ENCODE data around the gene CACNA2D3. TPM values are rescaled to one million over a fixed set of nuclear protein-coding genes. Genes with fewer than 3 reads are reported as not detected.
A peak's percentile ranks its signal among the peaks of the same experiment; 100 is the strongest.

CACNA2D3 gene
- total RNA-seq, 1 donor from 2014 or later, result 7.0 TPM

DNA sequence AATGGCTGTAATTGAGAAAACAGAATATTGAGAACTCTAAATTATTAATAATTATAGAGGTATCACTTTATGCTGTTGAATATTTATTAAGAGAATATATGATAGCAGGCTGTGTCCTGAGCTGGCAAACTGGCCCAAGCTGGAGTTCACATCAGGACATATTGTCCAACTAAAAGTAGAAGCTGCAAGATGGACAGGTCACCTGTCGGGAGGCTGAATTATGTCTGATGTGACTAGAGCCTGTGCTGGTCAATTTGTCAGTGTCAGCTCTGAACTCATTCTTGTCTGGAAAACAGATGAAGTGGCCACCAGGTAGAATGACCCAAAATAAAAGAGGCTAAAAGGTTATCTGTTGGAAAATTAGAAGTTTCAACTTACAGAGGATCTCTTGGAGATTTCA, 413.3 kb downstream of the CACNA2D3 start:
- no peak for ATAC-seq

- ATAC-seq, result no peak
Observed at GRCh38 chr3:54536450-54536849, 414.1 kb downstream of the CACNA2D3 start.

GRCh38 chr3:54537506-54537905, 415.2 kb downstream of the CACNA2D3 start:
- no peak for ATAC-seq

DNA sequence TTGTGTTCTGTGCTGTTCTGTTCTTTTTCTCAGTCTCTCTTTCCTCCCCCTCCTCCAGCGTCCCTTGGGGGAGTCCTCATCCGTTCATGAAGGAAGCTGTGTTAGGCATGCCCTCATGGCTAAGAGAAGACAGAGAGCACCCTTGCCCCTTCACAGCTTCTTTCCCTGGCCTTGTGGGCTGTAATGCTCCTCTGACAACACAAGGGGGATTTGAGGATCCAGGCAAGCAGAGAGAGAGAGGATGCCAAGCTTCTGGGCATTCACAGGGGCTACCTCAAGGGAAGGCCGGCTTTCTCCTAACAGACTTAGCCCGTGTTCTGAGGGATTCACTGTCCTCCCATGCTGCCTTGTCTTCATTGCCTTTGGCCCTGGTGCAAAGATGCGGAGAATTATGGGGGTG, 416.0 kb downstream of the CACNA2D3 start:
- ATAC-seq, result no peak

- ATAC-seq, result no peak
Observed at GRCh38 chr3:54541369-54541768, 419.0 kb downstream of the CACNA2D3 start.

GRCh38 chr3:54543446-54543845, 421.1 kb downstream of the CACNA2D3 start:
- no peak for ATAC-seq

DNA sequence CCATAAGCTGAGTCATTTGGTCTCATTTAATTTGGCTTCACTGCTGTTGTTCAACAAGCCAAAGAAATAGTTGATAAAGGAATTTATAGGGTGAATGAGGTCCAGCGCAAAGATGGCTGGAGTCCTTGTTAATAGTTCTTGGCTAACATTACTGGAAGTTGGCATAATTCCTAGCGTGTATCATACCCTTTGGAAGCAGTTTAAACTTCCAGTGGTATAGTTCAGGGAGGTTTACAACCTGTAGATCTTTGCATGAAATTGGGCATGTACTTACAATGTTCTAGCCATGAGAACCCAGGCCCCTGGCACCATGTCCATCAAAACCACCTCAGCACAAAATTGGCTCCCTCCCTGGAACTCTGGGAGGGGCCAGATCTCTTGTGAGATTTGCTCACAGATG, 424.7 kb downstream of the CACNA2D3 start:
- ATAC-seq, result no peak

GRCh38 chr3:54547846-54548245, 425.5 kb downstream of the CACNA2D3 start:
- no peak for ATAC-seq

- ATAC-seq, result no peak
Observed at GRCh38 chr3:54549607-54550220, 427.4 kb downstream of the CACNA2D3 start.

GRCh38 chr3:54550221-54550977, 428.0 kb downstream of the CACNA2D3 start:
- no peak for ATAC-seq

- no peak for ATAC-seq
Observed at GRCh38 chr3:54556630-54557029, 434.3 kb downstream of the CACNA2D3 start.

DNA sequence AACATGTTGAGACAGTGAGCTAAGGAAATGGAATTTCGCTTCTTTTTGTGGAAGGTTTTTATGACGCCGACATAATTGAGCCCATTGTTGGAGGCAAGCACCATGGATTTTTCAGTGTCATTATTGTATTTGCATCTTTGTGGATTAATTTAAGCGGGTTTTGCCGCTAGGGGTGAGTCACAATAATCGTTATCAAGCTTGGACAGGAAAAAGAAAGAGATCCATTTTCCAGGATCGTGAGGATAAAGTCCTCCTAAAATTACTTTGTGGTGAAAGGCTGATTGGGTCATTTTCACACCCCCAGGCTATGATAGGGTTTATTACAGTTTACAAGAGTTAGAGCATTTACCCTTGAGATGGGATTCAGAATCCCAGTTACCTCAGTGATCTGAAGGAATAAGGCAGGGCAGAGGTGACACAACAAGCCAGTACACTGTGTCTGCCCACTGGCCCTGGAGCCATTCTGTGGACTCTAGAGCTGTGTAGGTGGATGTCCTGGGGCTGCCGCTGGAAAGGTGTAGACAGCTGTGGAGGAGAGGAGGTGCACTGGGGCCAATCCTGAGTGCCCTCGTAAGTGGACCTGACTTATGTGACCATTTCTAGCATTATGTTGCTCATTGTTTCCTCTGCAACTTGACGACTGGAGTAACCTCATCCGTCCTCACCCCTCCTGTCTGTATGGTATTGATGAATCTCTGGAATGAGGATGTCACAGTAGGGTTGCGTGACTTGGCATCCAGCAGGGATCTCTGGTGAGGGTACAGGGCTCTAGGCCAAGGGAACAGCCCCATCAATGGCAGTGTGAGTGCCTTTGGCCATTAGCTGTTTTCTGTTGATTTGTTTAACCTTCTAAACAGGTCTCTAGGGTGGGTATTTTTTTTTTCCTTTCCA, 435.4 kb downstream of the CACNA2D3 start:
- ATAC-seq, result peak; percentile 70

DNA sequence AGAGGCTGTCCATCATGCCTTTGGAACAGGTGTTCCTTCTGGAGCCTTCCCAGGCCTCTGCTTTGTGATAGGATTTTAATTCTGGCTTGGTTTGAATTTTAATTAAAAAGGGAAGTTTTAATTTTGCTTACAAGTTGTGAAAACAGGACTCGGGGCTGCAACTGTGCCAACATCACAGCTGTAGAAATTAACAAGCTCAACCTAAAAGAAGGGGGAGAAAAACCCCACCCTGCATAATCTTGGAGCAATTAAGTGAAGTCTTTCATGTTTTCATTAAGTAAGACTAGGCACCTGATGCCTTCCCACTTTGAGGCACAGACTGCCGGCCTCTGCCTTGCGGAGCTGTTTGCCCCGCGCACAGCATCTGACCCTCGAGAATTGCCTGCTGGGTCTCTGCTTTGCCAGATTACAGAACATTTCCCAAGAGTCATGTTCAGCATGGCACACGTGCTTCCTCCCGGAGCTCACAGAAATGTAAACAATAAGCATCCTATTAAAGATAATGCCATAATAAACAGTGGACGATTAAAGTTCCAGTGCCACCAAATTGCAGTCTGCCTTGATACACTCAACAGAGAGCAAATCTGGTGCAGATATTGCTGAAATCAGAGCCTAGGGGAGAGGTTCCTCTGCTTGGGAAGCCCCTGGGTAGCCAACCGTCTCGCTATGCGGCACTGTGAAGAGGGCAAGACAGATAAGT, 441.3 kb downstream of the CACNA2D3 start:
- no peak for ATAC-seq

- peak; percentile 48 for ATAC-seq
Observed at GRCh38 chr3:54564374-54564925, 442.1 kb downstream of the CACNA2D3 start.

GRCh38 chr3:54565956-54566355, 443.6 kb downstream of the CACNA2D3 start:
- no peak for ATAC-seq

DNA sequence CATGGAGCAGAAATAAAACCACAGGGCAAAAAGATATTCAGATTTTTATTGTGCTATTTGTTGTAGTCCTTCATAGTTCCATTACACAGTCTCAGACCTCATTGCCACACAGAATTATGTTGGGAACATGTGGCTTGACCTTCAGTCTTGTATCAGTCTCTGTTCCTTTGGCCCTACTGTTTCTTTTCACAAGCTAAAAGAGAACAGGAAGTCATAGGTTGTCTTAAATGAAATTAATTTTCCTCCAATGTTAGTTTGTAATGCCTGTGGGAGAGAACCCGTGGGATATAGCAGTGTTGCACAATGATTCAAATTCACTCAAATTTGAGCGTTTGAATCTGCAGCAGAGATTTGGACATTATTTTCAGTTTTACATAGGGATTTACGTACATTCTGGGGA, 445.6 kb downstream of the CACNA2D3 start:
- no peak for ATAC-seq

DNA sequence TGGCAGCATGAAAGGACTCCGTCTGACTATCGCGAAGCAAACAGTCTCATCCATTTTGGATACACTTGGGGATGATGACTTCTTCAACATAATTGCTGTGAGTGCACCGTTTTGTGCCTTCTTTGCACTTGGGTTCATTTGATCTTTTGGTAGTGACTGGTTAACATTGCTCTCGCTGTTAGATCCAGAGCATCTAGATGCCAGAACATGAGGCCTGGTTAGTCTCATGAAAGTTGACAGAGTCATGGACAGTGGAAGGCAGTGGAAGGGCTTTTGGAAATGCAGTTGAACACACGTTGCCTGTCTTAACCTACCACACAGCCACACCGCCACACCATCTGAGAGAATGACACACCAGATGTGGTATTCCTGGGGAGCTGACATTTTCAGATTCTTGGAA, 447.7 kb downstream of the CACNA2D3 start:
- ATAC-seq, result no peak

DNA sequence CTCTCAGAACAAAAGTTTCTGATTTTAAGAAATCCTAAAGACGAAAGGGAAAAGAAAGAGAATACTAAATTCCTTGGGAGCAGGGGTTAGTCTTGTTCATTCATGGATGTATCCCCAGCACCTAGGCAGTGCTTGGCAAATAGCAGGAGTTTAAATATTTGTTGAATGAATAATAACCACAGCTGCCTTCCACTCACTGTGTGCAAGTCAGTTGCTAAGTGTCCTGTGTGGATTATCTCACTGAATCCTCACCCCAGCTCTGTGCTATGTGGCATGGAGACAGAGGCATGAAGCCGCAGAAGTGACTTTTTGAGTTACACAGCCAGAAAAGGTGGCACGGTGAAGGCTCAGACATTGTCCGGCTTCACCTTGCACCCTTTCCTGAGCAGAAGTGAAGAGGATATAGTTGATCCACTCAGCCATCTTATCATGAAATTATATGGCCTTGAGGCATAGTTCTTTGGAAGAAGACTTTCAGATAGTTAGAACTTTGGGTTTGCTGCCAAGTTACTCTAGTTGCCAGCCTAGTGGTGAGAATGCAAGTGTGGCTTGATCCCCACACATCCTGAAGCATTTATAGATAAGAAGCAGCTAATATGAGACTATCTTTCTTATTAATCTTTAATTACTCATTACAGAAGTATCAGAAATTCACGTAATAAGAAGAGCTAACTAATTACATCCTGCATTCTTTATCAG, 450.0 kb downstream of the CACNA2D3 start:
- no peak for ATAC-seq

- ATAC-seq, result no peak
Observed at GRCh38 chr3:54573858-54574257, 451.5 kb downstream of the CACNA2D3 start.

GRCh38 chr3:54574906-54575617, 452.7 kb downstream of the CACNA2D3 start:
- ATAC-seq, result no peak

GRCh38 chr3:54575618-54575960, 453.2 kb downstream of the CACNA2D3 start:
- ATAC-seq, result no peak
